Mesenchymal stem cell (in vitro differentiated cells and primary cell): ENCODE measurements around the gene PARPBP.
"Not testable (repeated sequence)": the region's sequence is repeated elsewhere in the genome, so short reads cannot be mapped to it uniquely, and the experiment has no call there.

Experiments used
- DNase-seq: peaks from one replicate; pipeline ENCODE4 v3.0.0-alpha.2; 2013
- H2AFZ ChIP-seq: one replicate; pipeline ENCODE4 v1.6.1; 2013; ENCODE audit warnings: low read depth, mild to moderate bottlenecking, control low read depth, inconsistent platforms, low read length, moderate library complexity
- H2AK5ac ChIP-seq: 2 replicates; pipeline ENCODE4 v1.6.1; 2013; ENCODE audit warnings: low read length, moderate library complexity, mild to moderate bottlenecking, inconsistent platforms; ENCODE audit not compliant: severe bottlenecking
- H2BK120ac ChIP-seq: one replicate; pipeline ENCODE4 v1.6.1; 2013; ENCODE audit warnings: low read depth, mild to moderate bottlenecking, inconsistent platforms, low read length, moderate library complexity
- H2BK12ac ChIP-seq, 2 experiments: one replicate each; pipeline ENCODE4 v1.6.1; 2013; ENCODE audit warnings: inconsistent platforms in 2 of 2, low read length in 2 of 2, mild to moderate bottlenecking in 2 of 2, moderate library complexity in 2 of 2, control low read depth in 1 of 2
- H2BK15ac ChIP-seq: one replicate; pipeline ENCODE4 v1.6.1; 2013; ENCODE audit warnings: mild to moderate bottlenecking, low read depth, inconsistent platforms; ENCODE audit not compliant: poor library complexity, severe bottlenecking
- H2BK5ac ChIP-seq: 2 replicates; pipeline ENCODE4 v1.6.1; 2013; ENCODE audit warnings: low read depth, mild to moderate bottlenecking, low read length, control low read depth, inconsistent platforms; ENCODE audit not compliant: poor library complexity, severe bottlenecking
- H3K14ac ChIP-seq, 2 experiments: one replicate each; pipeline ENCODE4 v1.6.1; 2013; ENCODE audit warnings: inconsistent platforms in 2 of 2, low read length in 2 of 2, control low read depth in 1 of 2, mild to moderate bottlenecking in 1 of 2, moderate library complexity in 1 of 2
- H3K18ac ChIP-seq, 2 experiments: one replicate each; pipeline ENCODE4 v1.6.1; 2013; ENCODE audit warnings: inconsistent platforms in 2 of 2, low read length in 2 of 2, control low read depth in 1 of 2, low read depth in 1 of 2, mild to moderate bottlenecking in 1 of 2
- H3K23ac ChIP-seq, 2 experiments: one replicate each; pipeline ENCODE4 v1.6.1; 2013; ENCODE audit warnings: inconsistent platforms in 2 of 2, low read length in 2 of 2, mild to moderate bottlenecking in 2 of 2, moderate library complexity in 2 of 2, control low read depth in 1 of 2
- H3K27ac ChIP-seq: 2 replicates; pipeline ENCODE4 v1.5.1; 2013; ENCODE audit warnings: mild to moderate bottlenecking, moderate library complexity, low read length, control low read depth, inconsistent platforms; ENCODE audit not compliant: poor library complexity, severe bottlenecking
- H3K27me3 ChIP-seq, 2 experiments: 2 replicates each; pipeline versions ENCODE4 v1.6.1 to v1.7.0; 2013; ENCODE audit warnings: low read length in 2 of 2, mild to moderate bottlenecking in 2 of 2, moderate library complexity in 2 of 2, control low read depth in 1 of 2, inconsistent platforms in 1 of 2; ENCODE audit not compliant: control insufficient read depth in 1 of 2, insufficient read depth in 1 of 2
- H3K36me3 ChIP-seq, 2 experiments: 2 replicates each; pipeline versions ENCODE4 v1.6.1 to v1.7.0; 2013; ENCODE audit warnings: low read length in 2 of 2, control low read depth in 1 of 2, inconsistent platforms in 1 of 2, low read depth in 1 of 2, mild to moderate bottlenecking in 1 of 2; ENCODE audit not compliant: insufficient read depth in 2 of 2, control insufficient read depth in 1 of 2
- H3K4ac ChIP-seq, 2 experiments: one replicate each; pipeline ENCODE4 v1.6.1; 2013; ENCODE audit warnings: inconsistent platforms in 2 of 2, low read length in 2 of 2, mild to moderate bottlenecking in 2 of 2, moderate library complexity in 2 of 2, control low read depth in 1 of 2, low read depth in 1 of 2
- H3K4me1 ChIP-seq: 2 replicates; pipeline ENCODE4 v1.6.1; 2013; ENCODE audit warnings: low read depth, low read length, control low read depth; ENCODE audit not compliant: control insufficient read depth, insufficient read depth
- H3K4me2 ChIP-seq: 2 replicates; pipeline ENCODE4 v1.6.1; 2013; ENCODE audit warnings: low read length, mild to moderate bottlenecking, inconsistent platforms; ENCODE audit not compliant: poor library complexity, severe bottlenecking
- H3K4me3 ChIP-seq, 2 experiments: 2 replicates each; pipeline versions ENCODE4 v1.5.1 to v1.7.0; 2013; ENCODE audit warnings: low read length in 2 of 2, mild to moderate bottlenecking in 2 of 2, control low read depth in 1 of 2, low read depth in 1 of 2; ENCODE audit not compliant: insufficient read depth in 1 of 2
- H3K79me1 ChIP-seq: replicated peaks from 2 replicates; pipeline ENCODE4 v1.6.1; 2013; ENCODE audit warnings: mild to moderate bottlenecking, control low read depth, low read length, inconsistent platforms; ENCODE audit not compliant: poor library complexity, severe bottlenecking
- H3K9ac ChIP-seq: 2 replicates; pipeline ENCODE4 v1.7.0; 2013; ENCODE audit warnings: mild to moderate bottlenecking, low read length, moderate library complexity
- H3K9me3 ChIP-seq: 2 replicates; pipeline ENCODE4 v1.7.0; 2013; ENCODE audit warnings: mild to moderate bottlenecking, low read length; ENCODE audit not compliant: control insufficient read depth
- H4K8ac ChIP-seq: one replicate; pipeline ENCODE4 v1.6.1; 2013; ENCODE audit warnings: inconsistent platforms, mild to moderate bottlenecking, low read length, moderate library complexity
- H4K91ac ChIP-seq: one replicate; pipeline ENCODE4 v1.6.1; 2013; ENCODE audit warnings: mild to moderate bottlenecking, low read length, inconsistent platforms
- WGBS: methylation state at CpG from one replicate; pipeline ENCODE4 v1.1.7; 2013; ENCODE audit warnings: mixed read lengths; 5-methylcytosine and 5-hydroxymethylcytosine counted together

PARPBP gene

DNA sequence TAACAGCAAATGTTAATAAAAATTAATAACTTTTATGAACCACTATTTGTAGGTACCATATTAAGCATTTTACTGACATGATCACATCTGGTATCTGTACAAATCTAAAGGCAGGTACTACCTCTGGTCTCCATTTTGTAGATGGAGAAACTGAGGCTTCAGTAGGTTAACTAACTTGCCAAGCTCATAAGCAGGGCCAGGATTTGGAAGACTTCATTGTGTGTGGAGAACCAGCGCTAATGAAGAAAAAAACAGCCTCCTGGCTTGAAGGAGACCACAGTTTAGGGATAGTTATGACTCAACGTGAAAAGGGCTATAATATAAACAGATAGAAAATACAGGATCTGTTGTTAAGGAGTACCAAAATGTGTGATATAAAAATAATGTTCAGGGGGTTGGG lies 1.1 kb upstream of the PARPBP start:
- DNase-seq = peak; percentile 19
- WGBS = 49% methylated on average over 2 of the region's 2 CpGs

DNA sequence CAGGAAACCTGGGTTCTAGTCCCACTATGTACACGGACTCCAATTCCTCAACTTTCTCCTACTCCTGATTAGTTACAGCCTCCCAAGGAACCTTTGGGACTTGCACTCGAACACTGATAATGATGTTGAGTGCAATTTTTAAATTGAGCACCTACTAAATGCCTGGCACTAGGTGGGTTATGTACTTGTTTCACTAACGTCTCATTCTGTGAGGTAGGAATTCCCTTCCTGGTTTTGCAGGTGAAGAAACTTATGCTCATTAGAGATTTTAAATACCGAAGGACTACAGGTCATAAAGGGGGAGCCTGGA lies 536 bp downstream of the PARPBP start:
- Histone ChIP-seq H3K4me1 (peaks cover 4% of the 10 kb centered on the region), H3K14ac (no peak overlapping the region), H3K27me3 (no peaks in the 10 kb centered on the region), H3K4ac (no peak overlapping the region), H2BK5ac (no peak overlapping the region), H3K4me2 (peak overlapping the region; percentile 82), H2BK15ac (no peak overlapping the region), H3K4me3 (peak overlapping the region; percentile 76 to 92), H3K18ac (no peak overlapping the region), H4K8ac (peak overlapping the region; percentile 21), H3K9me3 (no peaks in the 10 kb centered on the region), H3K79me1 (peaks cover 23% of the 10 kb centered on the region), H2AK5ac (no peak overlapping the region), H4K91ac (no peak overlapping the region), H2AFZ (peak overlapping the region; percentile 72), H3K23ac (no peak overlapping the region), H2BK12ac (no peak overlapping the region), H3K9ac (peak overlapping the region; percentile 97), H3K27ac (no peak overlapping the region), H2BK120ac (no peak overlapping the region), H3K36me3 (peaks cover 6 to 29% of the 10 kb centered on the region in 2 experiments)
- 0% methylated on average over 4 of the region's 4 CpGs for WGBS
- DNase-seq = no peak

More for the DNA sequence above, 1.1 kb upstream of the PARPBP start:
- Histone ChIP-seq H2BK12ac (no peak overlapping the region), H2BK120ac (no peak overlapping the region), H2BK5ac (no peak overlapping the region), H3K9me3 (no peaks in the 10 kb centered on the region), H4K91ac (no peak overlapping the region), H3K4ac (no peak overlapping the region), H3K4me2 (peak overlapping the region; percentile 82), H3K14ac (no peak overlapping the region), H2AFZ (no peak overlapping the region), H3K79me1 (peaks cover 23% of the 10 kb centered on the region), H3K23ac (no peak overlapping the region), H3K18ac (no peak overlapping the region), H2BK15ac (no peak overlapping the region), H4K8ac (no peak overlapping the region), H3K27ac (no peak overlapping the region), H3K4me3 (peak overlapping the region in 1 of 2 experiments; percentile 92), H3K27me3 (no peaks in the 10 kb centered on the region), H2AK5ac (no peak overlapping the region), H3K9ac (peak overlapping the region; percentile 97), H3K36me3 (peaks cover 6 to 35% of the 10 kb centered on the region in 2 experiments), H3K4me1 (peaks cover 4% of the 10 kb centered on the region)

DNA sequence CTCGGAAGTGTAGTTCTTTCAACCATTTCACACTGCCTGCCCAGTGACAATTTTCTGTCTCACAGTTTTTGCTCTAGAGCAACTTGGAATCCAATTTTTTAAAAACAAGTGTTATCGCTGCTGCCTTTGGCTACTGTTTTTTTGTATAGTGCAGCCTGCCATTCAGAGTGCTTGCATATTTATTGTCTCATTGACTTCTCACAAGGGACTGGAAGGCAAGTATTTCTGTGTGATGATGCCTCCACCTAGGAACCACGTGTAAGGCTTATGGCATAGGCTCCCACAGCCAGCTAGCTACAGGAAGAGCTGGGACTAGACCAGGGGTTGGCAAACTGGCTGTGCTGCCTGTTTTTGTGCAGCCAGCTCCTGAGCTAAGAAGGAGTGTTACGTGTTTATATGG lies 903 bp downstream of the PARPBP start:
- H3K4me2 ChIP-seq = peak overlapping the region; percentile 82
- peaks cover 4% of the 10 kb centered on the region for H3K4me1 ChIP-seq
- 36% methylated on average over 4 of the region's 4 CpGs for WGBS
- DNase-seq = peak; percentile 54
- H3K9me3 ChIP-seq = no peaks in the 10 kb centered on the region
- H2BK15ac ChIP-seq = no peak overlapping the region
- H3K27me3 ChIP-seq = no peaks in the 10 kb centered on the region
- H3K9ac ChIP-seq = peak overlapping the region; percentile 97
- no peak overlapping the region for H3K23ac ChIP-seq
- no peak overlapping the region for H2BK12ac ChIP-seq
- no peak overlapping the region for H3K4ac ChIP-seq
- peak overlapping the region in 1 of 2 experiments; percentile 92 for H3K4me3 ChIP-seq
- H3K36me3 ChIP-seq = peaks cover 6 to 26% of the 10 kb centered on the region in 2 experiments
- H2BK5ac ChIP-seq = no peak overlapping the region
- H2AFZ ChIP-seq = no peak overlapping the region
- no peak overlapping the region for H3K18ac ChIP-seq
- no peak overlapping the region for H4K91ac ChIP-seq
- peaks cover 23% of the 10 kb centered on the region for H3K79me1 ChIP-seq
- H2AK5ac ChIP-seq = no peak overlapping the region
- no peak overlapping the region for H2BK120ac ChIP-seq
- H3K27ac ChIP-seq = no peak overlapping the region
- no peak overlapping the region for H3K14ac ChIP-seq
- H4K8ac ChIP-seq = no peak overlapping the region

DNA sequence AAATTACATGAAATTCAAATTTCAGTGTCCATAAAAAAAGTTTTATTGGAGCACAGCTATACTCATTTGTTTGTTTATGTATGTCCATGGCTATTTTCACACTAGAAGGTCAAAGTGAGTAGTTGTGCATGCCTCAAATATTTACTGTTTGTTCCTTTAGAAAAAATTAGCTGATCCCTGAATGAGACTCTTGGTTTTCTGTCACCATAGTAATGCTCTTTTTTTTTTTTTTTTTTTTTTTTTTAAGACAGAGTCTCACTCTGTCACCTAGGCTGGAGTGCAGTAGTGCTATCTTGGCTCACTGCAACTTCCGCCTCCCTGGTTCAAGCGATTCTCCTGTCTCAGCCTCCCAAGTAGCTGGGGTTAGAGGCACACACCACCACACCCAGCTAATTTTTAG lies 1.3 kb downstream of the PARPBP start:
- H2AFZ ChIP-seq, DNase-seq, H2BK120ac ChIP-seq, H2BK12ac ChIP-seq, H3K4ac ChIP-seq, H3K4me3 ChIP-seq, H3K27me3 ChIP-seq, H3K9me3 ChIP-seq, H3K27ac ChIP-seq, H3K18ac ChIP-seq, H2AK5ac ChIP-seq, H2BK15ac ChIP-seq, H3K4me1 ChIP-seq, H2BK5ac ChIP-seq, H3K23ac ChIP-seq, H4K8ac ChIP-seq, H4K91ac ChIP-seq, H3K14ac ChIP-seq: not testable (repeated sequence)
- Histone ChIP-seq H3K4me2 (peak overlapping the region; percentile 82), H3K36me3 (peaks cover 6 to 22% of the 10 kb centered on the region in 2 experiments), H3K9ac (peak overlapping the region; percentile 97), H3K79me1 (peaks cover 23% of the 10 kb centered on the region)
- 95% methylated on average over 2 of the region's 2 CpGs for WGBS
